Measurements from ENCODE around the gene DNAH3. TPM values are rescaled to one million over a fixed set of nuclear protein-coding genes. Genes with fewer than 3 reads are reported as not detected.

The DNAH3 gene
- total RNA-seq (2022): 4.3 and 4.4 TPM in 2 replicates
- percentile 33 among the genes with signal in this experiment for Bru-seq, nascent RNA
- BruChase-seq, experiment 1, labeled RNA remaining after a 2-hour chase: percentile 29 among the genes with signal in this experiment
- BruChase-seq, experiment 2, labeled RNA remaining after a 6-hour chase: percentile 30 among the genes with signal in this experiment
- long read RNA-seq, partial matches to known transcripts: 2 of 12 reads
- long read RNA-seq, other reads (novel, unspliced or antisense): 10 of 12 reads

DNA sequence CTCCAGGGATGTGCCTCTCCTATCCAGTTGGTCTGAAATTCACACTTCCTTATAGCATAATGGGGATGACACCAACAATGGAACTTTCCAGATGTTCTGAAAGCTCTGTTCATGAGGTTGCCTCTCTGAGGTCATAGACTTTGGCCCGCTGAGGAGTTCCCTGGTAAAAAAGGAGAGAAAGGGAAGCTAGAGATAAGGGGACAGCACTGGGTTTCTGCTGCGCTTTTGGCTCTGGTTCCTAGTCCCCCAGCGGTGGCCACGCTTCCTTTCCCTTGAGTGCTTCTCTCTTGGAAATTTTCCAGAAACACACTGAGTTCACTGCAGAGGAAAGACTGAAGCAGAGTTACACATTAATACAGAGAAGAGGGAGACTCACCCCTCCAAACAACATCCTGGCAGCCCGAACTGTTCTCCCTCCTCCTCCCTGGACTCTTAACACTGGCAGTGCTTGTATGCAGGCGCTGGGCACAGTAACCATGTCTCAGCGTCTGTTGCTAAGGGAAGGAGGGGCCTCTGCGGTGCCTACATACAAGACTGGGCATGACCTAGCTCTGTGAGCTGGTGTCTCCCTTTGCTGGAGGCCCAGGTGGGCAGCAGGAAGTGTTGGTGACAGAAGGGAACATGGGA lies at the start of gene DNAH3:
TSS of gene DNAH3 (minus strand) at position 472 of the 627 bp plus-strand sequence. CDS start 527 bp downstream, outside the sequence.
- DNase-seq: no peak
- Histone ChIP-seq H3K36me3 (ENCODE audit: control insufficient read depth, insufficient read depth, low read length) (no peaks in the 10 kb centered on the region), H3K4me3 (ENCODE audit: low read depth, low read length) (no peak within 1 kb of the TSS), H3K27me3 (replicated peaks; ENCODE audit: control insufficient read depth, insufficient read depth, low read length) (no peaks in the 10 kb centered on the region), H3K9me3 (no peaks in the 10 kb centered on the region), H3K4me1 (no peaks in the 10 kb centered on the region)
- H3K36me3 Mint-ChIP-seq (ENCODE audit: insufficient read depth, unreplicated experiment): no peaks in the 10 kb centered on the region
- no peaks in the 10 kb centered on the region for H3K9me3 Mint-ChIP-seq (ENCODE audit: unreplicated experiment)
- intact Hi-C loops (cut with micrococcal nuclease; ENCODE audit: unreplicated experiment): no loop called here
- no peak within 1 kb of the TSS for H3K27ac Mint-ChIP-seq (ENCODE audit: unreplicated experiment)
- no peaks in the 10 kb centered on the region for H3K4me1 Mint-ChIP-seq (ENCODE audit: low read depth, unreplicated experiment)
- H3K4me3 Mint-ChIP-seq (ENCODE audit: unreplicated experiment): no peak within 1 kb of the TSS
- no peaks in the 10 kb centered on the region for H3K27me3 Mint-ChIP-seq (ENCODE audit: insufficient read depth, unreplicated experiment)
- POLR2A ChIA-PET: no interaction called here
- no TSS peak for BruUV-seq (replicated peaks)
- CTCF ChIA-PET: no interaction called here
- TF ChIP-seq CTCF (IDR thresholded peaks at IDR 0.05; ENCODE audit: insufficient read depth in 1 of 2, low read depth in 1 of 2, low read length in 1 of 2, severe bottlenecking in 1 of 2, unreplicated experiment in 1 of 2): no peak

GRCh38 chr16:21199607-21200218 lies 49.1 kb upstream of the DNAH3 start:
- H3K27me3 ChIP-seq (replicated peaks; ENCODE audit: control insufficient read depth, insufficient read depth, low read length): no peaks in the 10 kb centered on the region
- H3K4me3 ChIP-seq (ENCODE audit: low read depth, low read length): no peak overlapping the region
- intact Hi-C loops (cut with micrococcal nuclease; ENCODE audit: unreplicated experiment): loop anchor here (5.0 kb wide), 1 partner anchor 78 kb away; the partner anchor contains the start of gene CRYM
- H3K27me3 Mint-ChIP-seq (ENCODE audit: insufficient read depth, unreplicated experiment): no peaks in the 10 kb centered on the region
- no peak for TF ChIP-seq CTCF (IDR thresholded peaks at IDR 0.05; ENCODE audit: insufficient read depth in 1 of 2, low read depth in 1 of 2, low read length in 1 of 2, severe bottlenecking in 1 of 2, unreplicated experiment in 1 of 2)
- ChIA-PET POLR2A (interaction anchor here (0.6 kb wide), 1 partner anchor 1971 kb away, joined by 4 read pairs; no protein-coding TSS in a partner anchor), CTCF (no interaction called here)
- no peaks in the 10 kb centered on the region for H3K36me3 ChIP-seq (ENCODE audit: control insufficient read depth, insufficient read depth, low read length)
- no peaks in the 10 kb centered on the region for H3K9me3 Mint-ChIP-seq (ENCODE audit: unreplicated experiment)
- DNase-seq: no peak
- H3K27ac Mint-ChIP-seq (ENCODE audit: unreplicated experiment): no peak overlapping the region
- H3K4me3 Mint-ChIP-seq (ENCODE audit: unreplicated experiment): no peak overlapping the region
- peaks cover 7% of the 10 kb centered on the region for H3K4me1 Mint-ChIP-seq (ENCODE audit: low read depth, unreplicated experiment)
- no peaks in the 10 kb centered on the region for H3K36me3 Mint-ChIP-seq (ENCODE audit: insufficient read depth, unreplicated experiment)
- BruUV-seq (replicated peaks): no TSS peak
- no peaks in the 10 kb centered on the region for H3K4me1 ChIP-seq
- no peaks in the 10 kb centered on the region for H3K9me3 ChIP-seq

DNA sequence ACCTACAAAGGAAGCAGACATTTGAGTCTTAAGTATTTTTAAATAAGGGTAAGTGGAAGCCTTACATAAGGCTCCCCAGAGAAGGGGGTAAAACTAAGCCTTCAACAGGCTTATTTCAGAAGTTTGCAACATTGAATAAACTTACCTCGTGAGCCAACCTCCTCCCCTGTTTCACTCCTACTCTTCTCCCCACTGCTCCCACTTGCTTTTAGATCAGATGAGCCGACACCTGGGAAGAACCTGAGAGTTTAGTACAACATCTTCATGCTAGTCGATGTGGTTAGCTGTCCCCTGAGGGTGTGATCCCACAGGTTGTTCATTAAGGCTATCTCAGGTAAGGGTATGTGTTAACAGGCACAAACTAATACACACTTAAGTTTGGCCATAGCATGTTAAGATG lies 47.0 kb upstream of the DNAH3 start:
- no peak for DNase-seq
- Mint-ChIP-seq H3K27me3 (ENCODE audit: insufficient read depth, unreplicated experiment) (no peaks in the 10 kb centered on the region), H3K9me3 (ENCODE audit: unreplicated experiment) (no peaks in the 10 kb centered on the region), H3K4me3 (ENCODE audit: unreplicated experiment) (no peak overlapping the region), H3K27ac (ENCODE audit: unreplicated experiment) (no peak overlapping the region), H3K4me1 (ENCODE audit: low read depth, unreplicated experiment) (peaks cover 7% of the 10 kb centered on the region), H3K36me3 (ENCODE audit: insufficient read depth, unreplicated experiment) (no peaks in the 10 kb centered on the region)
- no TSS peak for BruUV-seq (replicated peaks)
- Histone ChIP-seq H3K4me1 (no peaks in the 10 kb centered on the region), H3K4me3 (ENCODE audit: low read depth, low read length) (no peak overlapping the region), H3K36me3 (ENCODE audit: control insufficient read depth, insufficient read depth, low read length) (no peaks in the 10 kb centered on the region), H3K27me3 (replicated peaks; ENCODE audit: control insufficient read depth, insufficient read depth, low read length) (no peaks in the 10 kb centered on the region), H3K9me3 (no peaks in the 10 kb centered on the region)
- intact Hi-C loops (cut with micrococcal nuclease; ENCODE audit: unreplicated experiment): no loop called here
- POLR2A ChIA-PET: no interaction called here
- no peak for TF ChIP-seq CTCF (IDR thresholded peaks at IDR 0.05; ENCODE audit: insufficient read depth in 1 of 2, low read depth in 1 of 2, low read length in 1 of 2, severe bottlenecking in 1 of 2, unreplicated experiment in 1 of 2)
- CTCF ChIA-PET: no interaction called here

All from Caco-2 (cell line).